OCI-LY1 (cell line): ENCODE data around the gene CDH1.
"Not testable (repeated sequence)": the region's sequence is repeated elsewhere in the genome, so short reads cannot be mapped to it uniquely, and the experiment has no call there.

Source experiments
- H2AFZ ChIP-seq: fragments of 200-600 bp; sonication (generic), shearing (Covaris generic); 2 replicates; pipeline ENCODE4 v1.6.0; 2014; ENCODE audit warnings: antibody characterized with exemption, mild to moderate bottlenecking, low read length
- H3F3A ChIP-seq: fragments of 200-600 bp; sonication (generic), shearing (Covaris generic); 2 replicates; pipeline ENCODE4 v1.6.0; 2014; ENCODE audit warnings: mild to moderate bottlenecking, antibody characterized with exemption, low read length, moderate library complexity; ENCODE audit not compliant: insufficient read depth
- H3K27ac ChIP-seq: fragments of 200-600 bp; sonication (generic); 2 replicates; pipeline ENCODE4 v1.5.1; 2014; ENCODE audit warnings: low read length, mixed run types, mild to moderate bottlenecking, low read depth; ENCODE audit not compliant: poor library complexity, severe bottlenecking
- H3K27me3 ChIP-seq: fragments of 200-600 bp; sonication (generic); 2 replicates; pipeline ENCODE4 v1.6.0; 2014; ENCODE audit warnings: antibody characterized with exemption, mild to moderate bottlenecking, low read length, moderate library complexity; ENCODE audit not compliant: insufficient read depth
- H3K36me3 ChIP-seq: fragments of 200-600 bp; sonication (generic); 2 replicates; pipeline ENCODE4 v1.6.1; 2014; ENCODE audit warnings: mild to moderate bottlenecking, antibody characterized with exemption, low read length, moderate library complexity, mixed read lengths; ENCODE audit not compliant: insufficient read depth
- H3K4me1 ChIP-seq: fragments of 200-600 bp; sonication (generic); 2 replicates; pipeline ENCODE4 v1.5.1; 2014; ENCODE audit warnings: mild to moderate bottlenecking, low read length, moderate library complexity; ENCODE audit not compliant: insufficient read depth, severe bottlenecking
- H3K4me2 ChIP-seq: fragments of 200-600 bp; sonication (generic), shearing (Covaris generic); 2 replicates; pipeline ENCODE4 v1.6.1; 2014; ENCODE audit warnings: low read length
- H3K4me3 ChIP-seq: fragments of 200-600 bp; sonication (generic); 2 replicates; pipeline ENCODE4 v1.5.1; 2014; ENCODE audit warnings: low read length, low read depth, mild to moderate bottlenecking, mixed read lengths; ENCODE audit not compliant: poor library complexity, severe bottlenecking
- H3K79me2 ChIP-seq: fragments of 200-600 bp; shearing (Covaris generic); 2 replicates; pipeline ENCODE4 v1.6.1; 2016; ENCODE audit warnings: mixed run types, low read length, mixed read lengths; ENCODE audit not compliant: insufficient read depth
- H3K9ac ChIP-seq: fragments of 200-600 bp; sonication (generic), shearing (Covaris generic); 2 replicates; pipeline ENCODE4 v1.6.1; 2014; ENCODE audit warnings: mild to moderate bottlenecking, low read length, mixed read lengths
- H3K9me2 ChIP-seq: fragments of 200-600 bp; sonication (generic), shearing (Covaris generic); 2 replicates; pipeline ENCODE4 v1.6.1; 2014; ENCODE audit warnings: low read depth, mild to moderate bottlenecking, low read length, mixed read lengths
- H3K9me3 ChIP-seq: fragments of 200-600 bp; shearing (Covaris generic); 2 replicates; pipeline ENCODE4 v1.6.1; 2014; ENCODE audit warnings: low read length, mixed read lengths
- H4K20me1 ChIP-seq: fragments of 200-600 bp; sonication (generic), shearing (Covaris generic); 2 replicates; pipeline ENCODE4 v1.6.0; 2016; ENCODE audit warnings: mild to moderate bottlenecking, low read length; ENCODE audit not compliant: insufficient read depth
- EZH2 ChIP-seq: fragments of 200-600 bp; sonication (generic), shearing (Covaris generic); IDR thresholded peaks from 2 replicates; pipeline ENCODE4 v1.8.0; 2017; ENCODE audit warnings: borderline replicate concordance, mixed run types, mild to moderate bottlenecking, antibody characterized with exemption, low read length, moderate library complexity, mixed read lengths
- TF ChIP-seq, protein P1 (sequence below): fragments of 200-600 bp; sonication (generic), shearing (Covaris generic); IDR thresholded peaks from 2 replicates; pipeline ENCODE4 v1.5.1; 2017; ENCODE audit warnings: mild to moderate bottlenecking, antibody characterized with exemption, low read length, moderate library complexity, mixed read lengths

CDH1 gene

DNA sequence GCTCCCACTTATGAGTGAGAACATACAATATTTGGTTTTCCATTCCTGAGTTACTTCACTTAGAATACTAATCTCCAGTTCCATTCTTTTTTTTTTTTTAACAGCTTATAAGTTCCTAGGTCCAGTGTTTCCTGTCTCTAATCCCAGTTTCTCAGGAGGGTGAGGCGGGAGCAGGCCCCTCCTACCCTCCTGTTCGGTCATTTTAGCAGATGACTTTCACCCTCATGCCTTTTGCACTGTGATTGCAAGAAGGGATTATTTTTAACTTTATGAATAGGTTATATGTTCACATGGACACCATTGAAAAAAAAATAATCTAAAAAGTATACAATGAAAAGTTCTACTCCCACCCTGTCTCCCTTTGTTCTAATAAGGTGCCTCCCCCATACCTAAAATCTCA lies 47.6 kb downstream of the CDH1 start:
- no peak overlapping the region for H3K27ac ChIP-seq
- TF ChIP-seq, protein P1, sequence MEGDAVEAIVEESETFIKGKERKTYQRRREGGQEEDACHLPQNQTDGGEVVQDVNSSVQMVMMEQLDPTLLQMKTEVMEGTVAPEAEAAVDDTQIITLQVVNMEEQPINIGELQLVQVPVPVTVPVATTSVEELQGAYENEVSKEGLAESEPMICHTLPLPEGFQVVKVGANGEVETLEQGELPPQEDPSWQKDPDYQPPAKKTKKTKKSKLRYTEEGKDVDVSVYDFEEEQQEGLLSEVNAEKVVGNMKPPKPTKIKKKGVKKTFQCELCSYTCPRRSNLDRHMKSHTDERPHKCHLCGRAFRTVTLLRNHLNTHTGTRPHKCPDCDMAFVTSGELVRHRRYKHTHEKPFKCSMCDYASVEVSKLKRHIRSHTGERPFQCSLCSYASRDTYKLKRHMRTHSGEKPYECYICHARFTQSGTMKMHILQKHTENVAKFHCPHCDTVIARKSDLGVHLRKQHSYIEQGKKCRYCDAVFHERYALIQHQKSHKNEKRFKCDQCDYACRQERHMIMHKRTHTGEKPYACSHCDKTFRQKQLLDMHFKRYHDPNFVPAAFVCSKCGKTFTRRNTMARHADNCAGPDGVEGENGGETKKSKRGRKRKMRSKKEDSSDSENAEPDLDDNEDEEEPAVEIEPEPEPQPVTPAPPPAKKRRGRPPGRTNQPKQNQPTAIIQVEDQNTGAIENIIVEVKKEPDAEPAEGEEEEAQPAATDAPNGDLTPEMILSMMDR: no peak
- no peak for TF ChIP-seq EZH2
- H3K4me3 ChIP-seq: no peak overlapping the region
- no peaks in the 10 kb centered on the region for H3K4me1 ChIP-seq
- H3K27me3 ChIP-seq: no peaks in the 10 kb centered on the region
- no peak overlapping the region for H2AFZ ChIP-seq
- no peaks in the 10 kb centered on the region for H3F3A ChIP-seq
- H4K20me1 ChIP-seq: no peaks in the 10 kb centered on the region
- no peaks in the 10 kb centered on the region for H3K9me3 ChIP-seq
- H3K79me2 ChIP-seq: no peaks in the 10 kb centered on the region
- H3K4me2 ChIP-seq: no peak overlapping the region
- H3K9ac ChIP-seq: no peak overlapping the region
- H3K36me3 ChIP-seq: no peaks in the 10 kb centered on the region
- H3K9me2 ChIP-seq: no peaks in the 10 kb centered on the region

DNA sequence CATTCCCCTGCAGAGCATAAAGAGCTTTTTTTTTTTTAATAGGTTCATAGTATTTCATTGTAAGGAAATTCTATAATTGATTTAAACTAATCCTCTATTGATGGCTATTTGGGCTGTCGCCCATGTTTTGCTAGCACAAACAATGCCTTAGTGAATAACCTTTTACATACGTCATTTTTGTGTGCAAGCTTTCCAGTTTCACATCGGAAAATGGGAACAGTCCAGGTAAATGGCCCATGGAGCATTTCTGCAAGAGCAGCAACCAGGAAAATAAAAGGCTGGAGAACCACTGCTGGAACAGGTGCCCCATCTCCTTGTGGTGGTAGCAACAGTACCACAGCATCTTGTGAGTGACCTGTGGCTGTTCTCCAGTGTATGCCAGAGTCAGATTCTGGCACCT lies 48.6 kb downstream of the CDH1 start:
- H3K27ac ChIP-seq: no peak overlapping the region
- H3K79me2 ChIP-seq: no peaks in the 10 kb centered on the region
- H4K20me1 ChIP-seq: no peaks in the 10 kb centered on the region
- no peak overlapping the region for H3K9ac ChIP-seq
- TF ChIP-seq, protein P1: no peak
- TF ChIP-seq EZH2: no peak
- no peak overlapping the region for H3K4me3 ChIP-seq
- no peaks in the 10 kb centered on the region for H3K9me3 ChIP-seq
- H3K9me2 ChIP-seq: no peaks in the 10 kb centered on the region
- H3K4me2 ChIP-seq: no peak overlapping the region
- no peaks in the 10 kb centered on the region for H3K27me3 ChIP-seq
- H2AFZ ChIP-seq: no peak overlapping the region
- H3K36me3 ChIP-seq: no peaks in the 10 kb centered on the region
- H3K4me1 ChIP-seq: no peaks in the 10 kb centered on the region
- H3F3A ChIP-seq: no peaks in the 10 kb centered on the region

DNA sequence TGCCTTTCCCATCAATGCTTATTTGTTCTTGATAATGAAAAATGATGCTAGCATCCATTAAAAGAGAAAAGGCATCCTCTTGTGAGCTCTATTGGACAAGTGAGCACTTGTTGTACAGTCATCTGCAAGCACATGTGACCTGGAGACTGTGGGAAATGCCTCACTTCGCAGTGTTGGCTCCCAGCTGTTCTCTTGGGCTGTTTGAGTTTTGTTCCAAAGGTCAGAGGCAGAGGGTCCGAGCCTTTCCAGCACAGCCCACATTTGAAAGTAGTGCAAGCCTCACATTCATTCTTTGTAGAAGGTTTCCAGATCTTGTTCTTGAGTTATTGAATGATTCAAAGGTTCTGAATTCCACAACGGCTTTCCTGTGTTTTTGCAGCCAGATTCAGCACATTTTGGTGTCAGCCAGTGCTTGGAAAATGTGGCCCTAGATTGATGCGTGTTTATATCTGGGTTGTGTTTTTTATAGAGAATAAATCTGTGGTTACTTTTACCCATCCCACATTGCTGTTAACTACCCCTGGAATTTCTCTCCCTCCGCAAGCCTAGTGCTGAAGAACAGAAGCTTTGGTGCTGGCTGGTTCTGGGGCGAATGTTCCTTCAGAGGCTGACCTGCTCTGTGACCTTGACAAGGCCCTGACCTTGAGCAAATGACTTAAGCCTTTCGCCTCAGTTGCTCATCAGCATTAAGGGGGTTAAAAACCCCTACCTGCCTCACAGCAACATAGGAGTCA lies 49.8 kb downstream of the CDH1 start:
- Histone ChIP-seq H3K4me2 (no peak overlapping the region), H3K79me2 (no peaks in the 10 kb centered on the region), H3K9ac (no peak overlapping the region), H3K36me3 (no peaks in the 10 kb centered on the region), H3K27ac (no peak overlapping the region), H3K4me1 (no peaks in the 10 kb centered on the region), H3K4me3 (no peak overlapping the region), H3K9me3 (no peaks in the 10 kb centered on the region), H3K9me2 (no peaks in the 10 kb centered on the region), H3F3A (no peaks in the 10 kb centered on the region), H3K27me3 (no peaks in the 10 kb centered on the region), H4K20me1 (no peaks in the 10 kb centered on the region), H2AFZ (no peak overlapping the region)
- TF ChIP-seq, protein P1: no peak
- no peak for TF ChIP-seq EZH2

DNA sequence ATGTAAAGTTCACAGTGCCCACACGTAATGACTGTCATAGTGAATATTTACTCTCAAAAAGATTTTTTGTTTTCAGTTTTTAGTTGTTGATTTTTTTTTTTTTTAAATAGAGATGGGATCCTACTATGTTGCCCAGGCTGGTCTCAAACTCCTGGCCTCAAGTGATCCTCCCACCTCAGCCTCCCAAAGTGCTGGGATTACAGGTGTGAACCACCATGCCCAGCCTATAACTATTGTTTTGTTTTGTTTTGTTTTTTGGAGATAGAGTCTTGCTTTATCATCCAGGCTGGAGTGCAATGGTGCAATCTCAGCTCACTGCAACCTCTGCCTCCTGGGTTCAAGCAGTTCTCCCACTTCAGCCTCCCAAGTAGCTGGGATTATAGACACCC lies 50.3 kb downstream of the CDH1 start:
- H3K4me3 ChIP-seq, H2AFZ ChIP-seq, H3K27ac ChIP-seq, H3K4me1 ChIP-seq, H4K20me1 ChIP-seq, H3K27me3 ChIP-seq, H3K9me2 ChIP-seq, H3K36me3 ChIP-seq, H3K79me2 ChIP-seq, H3K9me3 ChIP-seq, H3F3A ChIP-seq, H3K9ac ChIP-seq, H3K4me2 ChIP-seq: not testable (repeated sequence)
